Upper lobe of right lung (tissue), 1 donor: Measurements from ENCODE around the gene PHACTR4. TPM values are rescaled to one million over a fixed set of nuclear protein-coding genes. Genes with fewer than 3 reads are reported as not detected.
"Not testable (repeated sequence)": the region's sequence is repeated elsewhere in the genome, so short reads cannot be mapped to it uniquely, and the experiment has no call there.

Source experiments
- ATAC-seq: fragments of 200-7000 bp; cut with Tn5 transposase; one replicate; pipeline ENCODE4 v1.9.1; 2020; ENCODE audit warnings: mild to moderate bottlenecking, moderate library complexity
- DNase-seq: peaks from one replicate; pipeline ENCODE4 v3.0.0-alpha.2; 2020
- H3K27ac ChIP-seq: fragments of 200-600 bp; one replicate; pipeline ENCODE4 v1.8.0; 2022
- H3K27me3 ChIP-seq: fragments of 200-600 bp; one replicate; pipeline ENCODE4 v1.8.0; 2022; ENCODE audit warnings: mild to moderate bottlenecking
- H3K36me3 ChIP-seq: fragments of 200-600 bp; one replicate; pipeline ENCODE4 v1.8.0; 2022
- H3K4me1 ChIP-seq: fragments of 200-600 bp; one replicate; pipeline ENCODE4 v1.8.0; 2022
- H3K4me3 ChIP-seq: fragments of 200-600 bp; one replicate; pipeline ENCODE4 v1.8.0; 2022; ENCODE audit warnings: mild to moderate bottlenecking
- H3K9me3 ChIP-seq: fragments of 200-600 bp; one replicate; pipeline ENCODE4 v1.8.0; 2022
- intact Hi-C: fragments of 100-400 bp; cut with DNase I; formaldehyde crosslinking; loops from one replicate; pipeline ENCODE4 v1.11.0; 2022
- total RNA-seq: library from RNA; stranded (reverse); fragmentation: NEBNext Ultra II Directional; extraction: Animal tissue kit (Norgen Biotek cat#: 25700); gene quantifications from one replicate; pipeline ENCODE4 v1.2.1, GENCODE V29; 2021
- TF ChIP-seq, protein P1 (sequence below): fragments of 200-600 bp; IDR thresholded peaks from one replicate; pipeline ENCODE4 v1.8.0; 2022; ENCODE audit warnings: antibody characterized with exemption
- donor health status: DM: no; HTN: yes; CAD: no; lungs with severe emphysema.

PHACTR4 gene
- total RNA-seq, 1 donor from 2014 or later = 43.2 TPM

DNA sequence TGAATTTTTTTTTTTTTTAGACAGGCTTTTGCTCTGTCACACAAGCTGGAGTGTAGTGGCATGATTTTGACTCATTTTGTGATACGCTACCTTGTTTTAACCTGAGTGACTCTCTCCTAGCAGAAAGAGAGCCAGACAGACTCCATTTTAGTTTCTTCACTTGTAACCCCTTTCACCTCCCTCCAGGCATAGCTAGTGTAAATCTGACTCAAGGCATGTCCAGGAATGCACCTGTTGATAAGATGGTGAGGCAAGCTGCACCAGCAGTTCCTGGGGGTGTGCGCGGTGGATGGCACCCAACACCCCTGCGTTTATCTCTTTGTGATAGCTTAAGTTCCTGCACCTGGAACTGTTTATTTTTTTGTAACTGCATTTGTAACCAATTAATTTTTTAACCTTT is 4.7 kb upstream of the PHACTR4 start:
- H3K4me3 ChIP-seq = no peak overlapping the region
- H3K27me3 ChIP-seq = no peaks in the 10 kb centered on the region
- intact Hi-C loops = no loop called here
- H3K4me1 ChIP-seq = peaks cover 5% of the 10 kb centered on the region
- TF ChIP-seq, protein P1, sequence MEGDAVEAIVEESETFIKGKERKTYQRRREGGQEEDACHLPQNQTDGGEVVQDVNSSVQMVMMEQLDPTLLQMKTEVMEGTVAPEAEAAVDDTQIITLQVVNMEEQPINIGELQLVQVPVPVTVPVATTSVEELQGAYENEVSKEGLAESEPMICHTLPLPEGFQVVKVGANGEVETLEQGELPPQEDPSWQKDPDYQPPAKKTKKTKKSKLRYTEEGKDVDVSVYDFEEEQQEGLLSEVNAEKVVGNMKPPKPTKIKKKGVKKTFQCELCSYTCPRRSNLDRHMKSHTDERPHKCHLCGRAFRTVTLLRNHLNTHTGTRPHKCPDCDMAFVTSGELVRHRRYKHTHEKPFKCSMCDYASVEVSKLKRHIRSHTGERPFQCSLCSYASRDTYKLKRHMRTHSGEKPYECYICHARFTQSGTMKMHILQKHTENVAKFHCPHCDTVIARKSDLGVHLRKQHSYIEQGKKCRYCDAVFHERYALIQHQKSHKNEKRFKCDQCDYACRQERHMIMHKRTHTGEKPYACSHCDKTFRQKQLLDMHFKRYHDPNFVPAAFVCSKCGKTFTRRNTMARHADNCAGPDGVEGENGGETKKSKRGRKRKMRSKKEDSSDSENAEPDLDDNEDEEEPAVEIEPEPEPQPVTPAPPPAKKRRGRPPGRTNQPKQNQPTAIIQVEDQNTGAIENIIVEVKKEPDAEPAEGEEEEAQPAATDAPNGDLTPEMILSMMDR = no peak
- H3K27ac ChIP-seq = no peak overlapping the region
- DNase-seq (no peak), ATAC-seq (no peak)
- H3K36me3 ChIP-seq = no peaks in the 10 kb centered on the region
- no peaks in the 10 kb centered on the region for H3K9me3 ChIP-seq

DNA sequence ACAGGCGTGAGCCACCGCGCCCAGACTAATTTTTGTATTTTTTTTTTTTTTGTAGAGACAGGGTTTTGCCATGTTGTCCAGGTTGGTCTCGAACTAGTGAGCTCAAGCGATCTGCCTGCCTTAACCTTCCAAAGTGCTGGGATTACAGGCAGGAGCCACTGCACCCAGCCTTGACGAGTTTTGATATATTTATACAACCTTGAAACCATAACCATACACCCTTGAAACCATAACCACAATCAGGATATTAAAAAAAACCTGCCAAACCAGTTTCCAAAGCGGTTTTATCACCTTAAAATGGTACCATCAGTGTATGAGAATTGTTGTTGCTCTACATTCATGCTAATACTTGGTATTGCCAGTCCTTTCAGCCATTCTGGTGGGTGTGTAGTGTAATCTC is 3.7 kb upstream of the PHACTR4 start:
- DNase-seq (peak; percentile 13), ATAC-seq (no peak)
- H3K4me3 ChIP-seq = no peak overlapping the region
- no peak overlapping the region for H3K27ac ChIP-seq
- intact Hi-C loops = no loop called here
- H3K4me1 ChIP-seq = peaks cover 9% of the 10 kb centered on the region
- no peaks in the 10 kb centered on the region for H3K9me3 ChIP-seq
- no peaks in the 10 kb centered on the region for H3K27me3 ChIP-seq
- TF ChIP-seq, protein P1 = no peak
- H3K36me3 ChIP-seq = no peaks in the 10 kb centered on the region

- H3K27ac ChIP-seq, ATAC-seq, intact Hi-C loops, H3K27me3 ChIP-seq, H3K4me3 ChIP-seq, H3K9me3 ChIP-seq, H3K36me3 ChIP-seq, H3K4me1 ChIP-seq: not testable (repeated sequence)
- peak; percentile 19 for DNase-seq
Observed at GRCh38 chr1:28368608-28369007, 932 bp upstream of the PHACTR4 start.

DNA sequence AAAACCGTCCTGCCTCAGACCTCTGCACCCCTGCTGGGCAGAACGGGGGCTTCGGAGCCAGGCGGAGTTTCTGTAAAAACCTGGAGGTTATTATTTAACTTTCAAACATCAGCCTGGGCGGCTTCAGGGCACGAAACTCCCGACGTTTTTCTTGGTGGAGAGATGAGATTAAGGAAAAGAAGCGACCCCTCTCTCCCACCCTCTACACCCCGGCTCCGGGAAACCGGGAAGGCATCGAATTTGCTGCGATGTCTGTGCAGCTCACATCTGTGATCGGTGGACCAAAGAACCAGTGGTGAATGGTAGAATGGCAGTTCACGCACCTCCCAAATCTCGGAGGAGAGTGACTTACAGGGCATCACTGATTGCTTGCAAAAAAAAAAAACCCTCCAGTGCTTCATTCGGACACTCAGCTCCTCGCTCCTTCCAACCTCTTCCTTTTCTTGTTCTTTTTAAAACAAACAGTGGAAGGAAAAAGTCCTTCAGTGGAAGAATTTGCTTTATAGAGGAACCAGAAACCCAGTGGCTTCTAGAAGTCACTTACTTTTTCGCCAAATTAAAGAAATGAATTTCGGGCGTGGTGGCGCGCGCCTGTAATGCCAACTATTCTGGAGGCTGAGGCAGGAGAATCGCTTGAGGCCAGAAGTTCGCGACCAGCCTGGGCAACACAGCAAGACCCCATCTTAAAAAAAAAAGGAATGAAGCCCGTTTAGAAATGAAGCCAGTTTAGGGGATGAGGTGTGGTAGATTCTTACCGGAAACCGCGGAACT is 884 bp downstream of the PHACTR4 start:
- ATAC-seq (peak; percentile 5), DNase-seq (no peak)
- H3K4me3 ChIP-seq = peak overlapping the region; percentile 92
- intact Hi-C loops = no loop called here
- TF ChIP-seq, protein P1 = no peak
- no peaks in the 10 kb centered on the region for H3K9me3 ChIP-seq
- H3K27ac ChIP-seq = peak overlapping the region; percentile 94
- H3K27me3 ChIP-seq = no peaks in the 10 kb centered on the region
- H3K36me3 ChIP-seq = no peaks in the 10 kb centered on the region
- H3K4me1 ChIP-seq = peaks cover 10% of the 10 kb centered on the region

DNA sequence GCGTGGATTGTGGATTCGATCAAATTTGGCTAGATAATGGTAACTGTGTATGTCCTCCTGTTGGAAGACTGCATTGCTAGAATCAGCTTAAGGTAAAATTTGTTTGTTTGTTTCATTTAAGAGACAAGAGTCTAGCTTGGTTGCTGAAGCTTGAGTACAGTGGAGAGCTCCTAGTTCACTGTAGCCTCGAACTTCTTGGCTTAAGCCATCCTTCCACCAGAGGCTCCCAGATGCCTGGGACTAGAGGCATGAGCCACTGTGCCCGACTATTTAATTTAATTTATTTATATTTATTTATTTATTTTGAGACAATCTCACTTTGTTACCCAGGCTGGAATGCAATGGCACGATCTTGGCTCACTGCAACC is 1.5 kb downstream of the PHACTR4 start:
- H3K27me3 ChIP-seq = no peaks in the 10 kb centered on the region

GRCh38 chr1:28373450-28373849 is 3.9 kb downstream of the PHACTR4 start:
- H3K9me3 ChIP-seq, DNase-seq, H3K4me1 ChIP-seq, H3K27me3 ChIP-seq, H3K4me3 ChIP-seq, intact Hi-C loops, ATAC-seq, H3K27ac ChIP-seq, H3K36me3 ChIP-seq: not testable (repeated sequence)

More for the DNA sequence above, 1.5 kb downstream of the PHACTR4 start:
- Histone ChIP-seq H3K4me1 (peaks cover 10% of the 10 kb centered on the region), H3K9me3 (no peaks in the 10 kb centered on the region), H3K36me3 (no peaks in the 10 kb centered on the region), H3K27ac (no peak overlapping the region), H3K4me3 (peak overlapping the region; percentile 92)
- no peak for DNase-seq
- TF ChIP-seq, protein P1 = no peak
- ATAC-seq = no peak
- intact Hi-C loops = no loop called here

DNA sequence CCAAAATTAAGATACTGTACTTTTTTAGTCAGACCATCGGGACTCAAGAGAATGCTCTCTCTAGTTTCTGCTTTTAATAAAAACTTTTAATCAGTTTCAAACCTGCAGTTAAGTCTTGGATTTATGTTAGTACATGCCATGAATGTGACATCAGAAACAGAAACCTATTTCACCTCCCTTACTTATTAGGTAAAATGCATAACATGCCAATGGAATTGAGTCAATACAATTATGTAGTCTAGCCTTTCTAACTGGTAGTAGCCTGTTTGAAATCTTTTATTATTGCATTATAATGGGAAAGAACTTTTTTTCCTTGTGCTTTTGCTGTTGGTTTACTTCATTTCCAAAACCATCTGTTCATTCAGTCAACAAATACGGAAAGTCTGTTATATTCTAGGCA is 4.8 kb downstream of the PHACTR4 start:
- TF ChIP-seq, protein P1 = no peak
- Histone ChIP-seq H3K27ac (no peak overlapping the region), H3K27me3 (no peaks in the 10 kb centered on the region), H3K9me3 (no peaks in the 10 kb centered on the region), H3K36me3 (no peaks in the 10 kb centered on the region), H3K4me1 (peaks cover 9% of the 10 kb centered on the region), H3K4me3 (no peak overlapping the region)
- DNase-seq (no peak), ATAC-seq (no peak)
- intact Hi-C loops = no loop called here

- H3K36me3 ChIP-seq, H3K27me3 ChIP-seq, ATAC-seq, intact Hi-C loops, H3K27ac ChIP-seq, DNase-seq, H3K4me3 ChIP-seq, H3K9me3 ChIP-seq, H3K4me1 ChIP-seq: not testable (repeated sequence)
Observed at GRCh38 chr1:28375598-28375997, 6.1 kb downstream of the PHACTR4 start.

- H3K27ac ChIP-seq, H3K4me1 ChIP-seq, ATAC-seq, DNase-seq, H3K4me3 ChIP-seq, intact Hi-C loops, H3K36me3 ChIP-seq, H3K27me3 ChIP-seq, H3K9me3 ChIP-seq: not testable (repeated sequence)
Observed at GRCh38 chr1:28376195-28376594, 6.7 kb downstream of the PHACTR4 start.
